GM12872 (cell line): ENCODE measurements around the gene IMPDH1.

Experiments used
- CTCF ChIP-seq: IDR thresholded peaks from 3 replicates; pipeline ENCODE4 v1.5.1; 2011; ENCODE audit warnings: low read depth, mild to moderate bottlenecking, low read length, moderate library complexity; ENCODE audit not compliant: insufficient read depth

The IMPDH1 gene

GRCh38 chr7:128347647-128348097, 62.1 kb downstream of the IMPDH1 start:
- TF ChIP-seq CTCF: peak; percentile 62

- TF ChIP-seq CTCF: no peak
Measured at GRCh38 chr7:128344431-128344774, 65.4 kb downstream of the IMPDH1 start.

GRCh38 chr7:128343554-128344430, 66.0 kb downstream of the IMPDH1 start, which contains the start of gene RBM28:
Gene RBM28 (minus strand): TSS chr7:128343908. CDS start chr7:128343793, 115 bp downstream.
- TF ChIP-seq CTCF: no peak
